Tibial artery (tissue), 4 donors: ENCODE data around the gene CDYL2.

ENCODE experiments used
- DNase-seq, 2 donors: peaks; one replicate each; pipeline ENCODE4 v3.0.0-alpha.2; 2019
- H3K27ac ChIP-seq, 2 donors: fragments of 200-600 bp; sonication (generic) in 1 of 2; 1 replicate in 1 of 2; 2 replicates in 1 of 2; pipeline ENCODE4 v1.5.1; 2018 to 2019; ENCODE audit warnings: mild to moderate bottlenecking in 1 of 2
- H3K27me3 ChIP-seq, 2 donors: fragments of 200-600 bp; sonication (generic) in 1 of 2; one replicate each; pipeline versions ENCODE4 v1.5.1 to v1.6.0; 2016 to 2019
- H3K36me3 ChIP-seq, 3 donors: fragments of 200-600 bp; sonication (generic) in 2 of 3; one replicate each; pipeline ENCODE4 v1.5.1; 2016 to 2019; ENCODE audit warnings: mild to moderate bottlenecking in 2 of 3
- H3K4me1 ChIP-seq, 4 donors: fragments of 200-600 bp; sonication (generic) in 2 of 4; 1 replicate in 3 of 4; 2 replicates in 1 of 4; pipeline ENCODE4 v1.5.1; 2016 to 2019
- H3K4me3 ChIP-seq, 2 donors: fragments of 200-600 bp; sonication (generic) in 1 of 2; 1 replicate in 1 of 2; 2 replicates in 1 of 2; pipeline ENCODE4 v1.5.1; 2018 to 2019; ENCODE audit warnings: mild to moderate bottlenecking in 2 of 2
- H3K9me3 ChIP-seq, 3 donors: fragments of 200-600 bp; sonication (generic) in 1 of 3; one replicate each; pipeline ENCODE4 v1.5.1; 2016 to 2019
- intact Hi-C: fragments of 100-400 bp; cut with DNase I; formaldehyde crosslinking; loops from one replicate; pipeline ENCODE4 v1.15.0; 2023; ENCODE audit warnings: low total_unique reads
- TF ChIP-seq, protein P1 (sequence below), 2 experiments: fragments of 200-600 bp in 1 of 2; fragments of 450-650 bp in 1 of 2; IDR thresholded peaks; one replicate each; pipeline ENCODE4 v1.5.1; 2017 to 2019; ENCODE audit warnings: antibody characterized with exemption in 2 of 2, mild to moderate bottlenecking in 1 of 2, moderate library complexity in 1 of 2

Gene CDYL2

DNA sequence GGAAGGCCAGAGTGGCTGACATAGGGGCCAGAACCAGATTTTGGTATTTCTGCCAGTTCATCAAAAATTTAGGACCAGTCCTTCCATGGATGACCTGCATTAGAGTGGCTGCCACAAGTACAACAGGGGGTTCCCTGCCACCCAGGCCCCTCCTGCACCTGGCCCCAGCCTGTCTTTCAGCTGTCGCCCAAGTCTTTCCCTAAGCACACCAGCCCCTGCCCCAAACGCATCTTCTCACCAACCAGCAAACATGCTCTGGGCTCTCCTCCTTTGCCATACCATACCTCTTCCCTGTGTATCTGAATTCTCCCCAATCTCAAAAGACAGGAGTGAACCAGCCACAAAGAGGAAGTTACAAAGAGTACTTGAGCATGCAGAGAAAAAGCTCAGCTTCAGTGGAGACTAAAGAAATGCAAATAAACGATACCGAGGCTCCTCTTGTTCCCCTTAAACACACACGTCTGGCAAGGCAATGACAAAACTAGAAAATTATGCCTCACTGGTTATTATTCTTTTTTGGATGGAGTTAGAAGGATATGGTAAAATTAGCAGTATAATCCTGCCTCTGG, 133.0 kb downstream of the CDYL2 start:
- intact Hi-C loops: no loop called here
- TF ChIP-seq, protein P1, sequence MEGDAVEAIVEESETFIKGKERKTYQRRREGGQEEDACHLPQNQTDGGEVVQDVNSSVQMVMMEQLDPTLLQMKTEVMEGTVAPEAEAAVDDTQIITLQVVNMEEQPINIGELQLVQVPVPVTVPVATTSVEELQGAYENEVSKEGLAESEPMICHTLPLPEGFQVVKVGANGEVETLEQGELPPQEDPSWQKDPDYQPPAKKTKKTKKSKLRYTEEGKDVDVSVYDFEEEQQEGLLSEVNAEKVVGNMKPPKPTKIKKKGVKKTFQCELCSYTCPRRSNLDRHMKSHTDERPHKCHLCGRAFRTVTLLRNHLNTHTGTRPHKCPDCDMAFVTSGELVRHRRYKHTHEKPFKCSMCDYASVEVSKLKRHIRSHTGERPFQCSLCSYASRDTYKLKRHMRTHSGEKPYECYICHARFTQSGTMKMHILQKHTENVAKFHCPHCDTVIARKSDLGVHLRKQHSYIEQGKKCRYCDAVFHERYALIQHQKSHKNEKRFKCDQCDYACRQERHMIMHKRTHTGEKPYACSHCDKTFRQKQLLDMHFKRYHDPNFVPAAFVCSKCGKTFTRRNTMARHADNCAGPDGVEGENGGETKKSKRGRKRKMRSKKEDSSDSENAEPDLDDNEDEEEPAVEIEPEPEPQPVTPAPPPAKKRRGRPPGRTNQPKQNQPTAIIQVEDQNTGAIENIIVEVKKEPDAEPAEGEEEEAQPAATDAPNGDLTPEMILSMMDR (IDR thresholded peaks at IDR 0.05): no peak
- no peaks in the 10 kb centered on the region for H3K27me3 ChIP-seq
- no peaks in the 10 kb centered on the region for H3K9me3 ChIP-seq
- DNase-seq: no peak
- no peak overlapping the region for H3K27ac ChIP-seq
- H3K4me1 ChIP-seq: no peaks in the 10 kb centered on the region
- no peak overlapping the region for H3K4me3 ChIP-seq
- H3K36me3 ChIP-seq: no peaks in the 10 kb centered on the region

DNA sequence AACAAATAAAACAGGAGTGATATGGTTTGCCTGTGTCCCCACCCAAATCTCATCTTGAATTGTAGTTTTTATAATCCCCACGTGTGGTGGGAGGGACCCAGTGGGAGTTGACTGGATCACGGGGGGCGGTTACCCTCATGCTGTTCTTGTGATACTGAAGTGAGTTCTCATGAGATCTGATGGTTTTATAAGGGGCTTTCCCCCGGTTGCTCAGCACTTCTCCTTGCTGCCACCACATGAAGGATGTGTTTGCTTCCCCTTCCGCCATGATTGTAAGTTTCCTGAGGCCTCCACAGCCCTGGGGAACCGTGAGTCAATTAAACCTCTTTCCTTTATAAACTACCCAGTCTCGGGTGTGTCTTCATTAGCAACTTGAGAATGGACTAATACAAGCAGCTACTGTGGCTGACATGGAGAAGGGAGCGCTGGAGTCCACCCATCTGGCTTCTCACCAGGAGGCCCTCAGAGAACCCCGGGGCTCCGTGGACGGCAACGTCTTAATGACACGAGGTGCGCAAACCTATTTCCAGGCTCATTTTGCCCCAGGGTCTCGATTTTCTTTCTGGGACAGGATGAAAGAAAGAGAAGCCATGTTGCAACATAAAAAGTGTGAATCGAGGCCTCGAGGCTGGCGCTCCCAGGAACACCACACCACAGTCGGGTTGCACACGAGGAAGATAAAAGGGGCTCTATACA, 134.1 kb downstream of the CDYL2 start:
- no peaks in the 10 kb centered on the region for H3K36me3 ChIP-seq
- no peaks in the 10 kb centered on the region for H3K9me3 ChIP-seq
- H3K27ac ChIP-seq: no peak overlapping the region
- TF ChIP-seq, protein P1 (IDR thresholded peaks at IDR 0.05): no peak
- H3K27me3 ChIP-seq: no peaks in the 10 kb centered on the region
- no peaks in the 10 kb centered on the region for H3K4me1 ChIP-seq
- DNase-seq: no peak
- no peak overlapping the region for H3K4me3 ChIP-seq
- intact Hi-C loops: no loop called here

DNA sequence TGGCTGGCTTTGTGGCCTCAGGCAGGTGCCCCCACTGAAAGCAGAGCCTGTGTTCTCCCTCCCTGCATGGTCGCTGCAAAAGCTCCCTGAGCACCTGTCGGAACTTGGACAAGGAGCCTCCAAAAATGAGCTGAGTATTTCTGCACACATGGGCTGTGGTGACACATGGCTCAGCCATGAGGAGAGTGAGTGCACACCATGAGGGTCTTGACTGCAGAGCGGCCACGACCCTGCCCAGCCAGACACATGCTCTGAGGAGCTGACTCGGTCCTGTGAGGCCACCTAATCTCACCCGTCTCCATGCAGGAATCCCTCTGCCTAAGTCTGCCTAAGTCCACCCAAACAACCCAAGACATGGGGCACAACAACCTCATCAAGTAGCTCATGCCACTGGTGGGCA, 134.7 kb downstream of the CDYL2 start:
- no peaks in the 10 kb centered on the region for H3K4me1 ChIP-seq
- H3K27me3 ChIP-seq: no peaks in the 10 kb centered on the region
- no peaks in the 10 kb centered on the region for H3K9me3 ChIP-seq
- H3K4me3 ChIP-seq: no peak overlapping the region
- no peak overlapping the region for H3K27ac ChIP-seq
- H3K36me3 ChIP-seq: no peaks in the 10 kb centered on the region
- TF ChIP-seq, protein P1 (IDR thresholded peaks at IDR 0.05): no peak
- DNase-seq: no peak
- intact Hi-C loops: no loop called here

DNA sequence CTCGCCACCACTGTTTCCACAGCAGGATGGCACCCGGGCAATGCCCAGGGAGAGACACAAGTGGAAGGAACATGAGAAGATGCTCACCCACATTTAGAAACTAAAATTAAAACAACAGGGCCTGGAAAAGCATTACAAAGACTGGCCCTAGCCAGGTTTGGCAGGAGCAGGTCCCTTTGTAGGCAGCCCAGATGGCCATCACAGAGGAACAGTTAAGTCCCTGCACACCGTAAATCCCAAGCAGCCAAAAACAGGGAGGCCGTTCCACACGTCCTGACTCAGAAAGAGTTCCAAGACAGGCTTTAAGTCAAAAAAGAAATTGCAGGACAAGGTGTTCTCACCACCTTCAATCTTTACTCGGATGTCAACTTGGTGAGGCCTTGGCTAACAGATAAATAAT, 136.5 kb downstream of the CDYL2 start:
- no peak overlapping the region for H3K27ac ChIP-seq
- no peak overlapping the region for H3K4me3 ChIP-seq
- no peaks in the 10 kb centered on the region for H3K4me1 ChIP-seq
- H3K36me3 ChIP-seq: no peaks in the 10 kb centered on the region
- no peaks in the 10 kb centered on the region for H3K27me3 ChIP-seq
- no peaks in the 10 kb centered on the region for H3K9me3 ChIP-seq
- DNase-seq: no peak
- intact Hi-C loops: no loop called here
- TF ChIP-seq, protein P1 (IDR thresholded peaks at IDR 0.05): no peak

DNA sequence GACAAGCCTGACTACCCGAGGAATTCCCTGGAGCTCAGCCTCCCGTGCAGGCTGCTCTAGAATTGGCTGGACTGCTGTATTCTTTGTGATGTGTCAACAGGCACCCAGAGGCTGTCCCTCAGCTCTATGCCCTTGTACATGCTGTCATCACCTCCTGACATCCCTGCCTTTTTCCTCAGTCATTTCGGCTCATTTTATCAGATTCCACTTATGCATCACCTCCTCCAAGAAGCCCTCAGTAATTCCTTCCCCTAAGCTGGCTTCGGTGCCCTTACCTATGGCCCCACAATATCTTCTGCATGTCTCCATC, 137.2 kb downstream of the CDYL2 start:
- TF ChIP-seq, protein P1 (IDR thresholded peaks at IDR 0.05): no peak
- Histone ChIP-seq H3K27me3 (no peaks in the 10 kb centered on the region), H3K4me1 (no peaks in the 10 kb centered on the region), H3K36me3 (no peaks in the 10 kb centered on the region), H3K4me3 (no peak overlapping the region), H3K27ac (no peak overlapping the region), H3K9me3 (no peaks in the 10 kb centered on the region)
- intact Hi-C loops: no loop called here
- no peak for DNase-seq
